HT1080 (cell line): Measurements from ENCODE around the gene MACIR. TPM values are rescaled to one million over a fixed set of nuclear protein-coding genes. Genes with fewer than 3 reads are reported as not detected.

ENCODE experiments used
- DNase-seq: peaks from one replicate; pipeline ENCODE4 v3.0.0-alpha.2; 2015; ENCODE audit warnings: low read depth
- total RNA-seq: library from RNA; depleted of rRNA; stranded (reverse); fragments of >200 nt; shearing (Covaris generic); gene quantifications from 2 replicates; pipeline ENCODE4 v1.2.3, GENCODE V29; 2014

Gene MACIR
- total RNA-seq, 1 experiment from 2014 or later, result 26.7 TPM

DNA sequence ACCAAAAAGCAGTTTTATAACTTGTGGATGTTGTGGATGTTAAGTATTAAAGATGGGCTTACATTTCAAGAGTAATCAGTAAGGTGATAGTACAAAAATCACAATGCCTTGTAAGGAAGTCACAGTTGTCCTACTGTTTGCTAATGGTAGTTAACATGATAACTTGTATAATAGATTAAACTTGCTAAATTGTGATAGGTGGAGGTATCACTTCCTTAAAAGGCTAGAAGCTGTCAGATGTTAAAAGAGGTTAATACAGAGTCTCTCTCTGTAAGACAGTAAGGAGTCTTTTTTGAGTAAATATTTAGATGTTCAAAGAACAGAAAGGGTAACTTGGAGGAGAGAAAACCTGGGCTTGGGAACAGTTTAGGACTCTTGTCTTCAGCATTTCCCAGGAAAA, 14.2 kb upstream of the MACIR start:
- no peak for DNase-seq

DNA sequence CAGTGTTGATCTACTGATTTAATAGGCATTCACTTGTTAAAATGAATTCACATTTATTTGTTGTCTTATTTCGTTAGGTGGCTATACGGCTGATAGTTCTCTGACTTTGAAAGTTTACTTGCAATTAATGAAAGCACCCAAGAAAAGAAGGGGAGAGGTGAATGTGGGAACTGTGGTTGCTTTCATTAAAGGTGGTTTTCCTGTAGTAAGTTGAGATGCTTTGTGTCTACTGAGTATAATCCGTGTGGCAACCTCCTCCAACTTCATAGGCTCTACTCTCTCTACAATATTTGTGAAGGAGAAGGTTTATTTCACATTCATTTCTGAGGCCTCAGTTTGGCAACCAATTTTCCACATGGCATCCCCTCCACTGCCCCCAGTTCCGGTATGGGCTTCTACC, 12.8 kb upstream of the MACIR start:
- no peak for DNase-seq

DNA sequence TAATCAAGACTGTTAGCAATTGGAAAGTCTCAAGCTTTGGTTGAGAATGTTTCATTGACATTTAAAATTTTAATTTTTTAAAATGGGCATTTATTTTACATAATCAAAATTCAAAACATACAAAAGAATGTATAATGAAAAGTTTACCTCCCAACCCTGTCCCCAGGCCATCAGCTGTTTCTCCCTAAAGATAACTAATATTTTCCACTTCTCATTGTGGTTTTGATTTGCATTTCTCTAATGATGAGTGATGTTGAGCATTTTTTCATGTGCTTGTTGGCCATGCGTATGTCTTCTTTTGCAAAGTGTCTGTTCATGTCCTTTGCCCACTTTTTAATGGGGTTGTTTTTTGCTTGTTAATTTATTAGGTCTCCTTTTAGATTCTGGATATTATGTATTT, 11.4 kb upstream of the MACIR start:
- no peak for DNase-seq

DNA sequence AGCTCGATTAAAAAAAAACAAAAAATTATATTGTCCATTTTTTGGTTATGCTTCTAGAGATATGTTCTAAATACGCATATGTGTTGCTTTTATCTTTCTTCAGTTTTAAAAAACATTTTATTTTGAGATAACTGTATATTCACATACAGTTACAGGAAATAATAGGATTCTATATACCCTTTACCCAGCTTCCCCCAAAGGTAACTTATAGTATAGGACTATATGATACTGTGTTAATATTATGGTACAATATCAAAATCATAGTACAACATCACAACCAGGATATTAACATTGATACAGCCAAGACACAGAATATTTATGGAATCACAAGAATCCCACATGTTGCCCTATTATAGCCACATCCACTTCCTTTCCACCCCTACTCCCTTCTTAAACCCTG, 9.5 kb upstream of the MACIR start:
- no peak for DNase-seq

DNA sequence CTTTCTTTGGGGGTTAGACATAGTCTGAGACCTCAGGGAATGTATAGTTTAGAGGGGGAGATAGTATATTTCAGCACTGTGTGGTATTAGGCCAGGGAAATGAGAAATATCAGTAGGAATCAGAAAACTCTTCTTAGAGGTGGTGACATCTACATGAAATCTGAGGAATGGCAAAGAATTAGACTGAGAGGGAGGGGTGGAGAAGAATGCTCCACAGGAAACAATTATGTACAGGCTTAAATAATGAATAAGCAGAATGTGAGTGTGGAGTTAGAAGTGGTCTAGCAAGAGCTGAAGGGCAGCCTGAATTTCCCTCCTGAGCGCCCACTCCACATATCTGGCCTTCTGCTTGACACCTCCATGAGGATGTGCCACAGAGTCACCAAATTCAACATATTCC, 3.6 kb upstream of the MACIR start:
- DNase-seq, result no peak

DNA sequence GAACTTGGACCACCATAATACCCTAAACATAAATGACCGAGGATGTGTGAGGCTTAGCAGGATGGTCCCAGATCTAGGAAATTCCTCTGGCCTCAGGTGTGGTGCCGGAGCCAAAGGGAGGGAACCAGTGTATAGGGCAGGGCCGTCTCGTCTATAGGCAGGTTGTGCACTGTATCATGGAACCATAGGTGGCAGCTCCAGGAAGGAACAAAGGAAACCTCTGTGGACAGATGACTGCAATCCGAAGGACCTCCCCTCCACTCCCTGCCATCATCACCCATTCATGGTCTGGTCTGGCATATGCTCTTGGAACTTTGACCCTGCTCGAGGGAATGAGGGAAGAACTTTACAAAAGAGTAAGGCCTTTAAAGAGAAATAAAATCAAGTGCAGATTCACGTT, 2.9 kb upstream of the MACIR start:
- no peak for DNase-seq

DNA sequence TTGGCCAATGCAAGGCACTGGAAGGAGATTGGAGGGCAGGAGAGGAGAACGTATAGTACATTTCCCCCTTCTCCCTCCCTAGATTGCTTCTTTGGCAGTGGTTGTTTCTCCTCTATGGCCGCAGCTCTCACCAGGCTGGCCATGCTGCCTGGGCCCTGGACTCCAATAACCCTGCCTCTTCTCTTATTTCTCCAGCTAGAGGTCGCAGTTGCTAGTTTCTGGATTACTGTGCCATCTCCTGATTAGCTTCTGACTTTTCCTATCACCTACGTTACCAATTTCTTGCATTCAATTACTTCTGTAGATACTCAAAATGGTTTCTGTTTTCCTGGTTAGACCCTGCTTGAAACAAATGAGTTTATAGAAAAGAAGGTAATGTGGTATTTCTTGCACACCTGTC, 2.4 kb upstream of the MACIR start:
- DNase-seq, result no peak

DNA sequence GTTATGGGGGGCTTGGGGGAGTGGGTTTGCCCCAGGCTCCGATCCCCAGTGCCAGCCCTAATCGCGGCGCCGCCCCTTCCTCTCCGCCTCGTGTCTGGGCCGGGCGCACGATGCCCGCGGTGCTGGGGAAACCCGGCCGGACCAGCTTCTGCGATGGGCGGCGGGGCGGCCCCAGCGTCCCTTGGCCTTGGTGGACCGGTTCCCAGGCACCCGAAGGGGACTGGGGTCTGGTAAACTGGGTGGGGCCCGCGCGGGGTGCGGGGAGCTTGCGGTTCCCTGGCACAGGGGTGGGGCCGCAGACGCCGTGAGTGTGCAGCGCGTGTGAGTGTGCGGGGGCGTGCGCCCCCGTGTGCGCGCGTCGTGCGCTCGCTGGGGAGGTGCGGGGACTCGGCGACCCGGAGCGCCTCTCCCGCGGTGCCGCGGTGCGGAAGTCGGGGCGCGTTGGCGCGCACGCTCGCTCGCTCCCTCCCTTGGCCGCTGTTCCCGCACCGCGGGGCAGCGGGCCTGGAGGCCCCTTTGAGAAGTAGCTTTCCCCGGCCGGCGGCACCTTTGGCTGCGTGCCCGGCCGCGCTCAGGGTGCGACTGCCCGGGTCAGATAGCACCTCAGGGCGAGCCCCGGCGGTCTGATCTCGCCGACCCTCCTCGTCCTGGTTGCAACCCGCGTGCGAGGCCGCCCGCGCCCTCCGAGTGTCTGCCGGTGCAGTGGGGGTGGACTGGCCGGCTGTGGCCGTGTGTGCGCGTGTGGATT, 568 bp downstream of the MACIR start:
- DNase-seq, result peak; percentile 56

DNA sequence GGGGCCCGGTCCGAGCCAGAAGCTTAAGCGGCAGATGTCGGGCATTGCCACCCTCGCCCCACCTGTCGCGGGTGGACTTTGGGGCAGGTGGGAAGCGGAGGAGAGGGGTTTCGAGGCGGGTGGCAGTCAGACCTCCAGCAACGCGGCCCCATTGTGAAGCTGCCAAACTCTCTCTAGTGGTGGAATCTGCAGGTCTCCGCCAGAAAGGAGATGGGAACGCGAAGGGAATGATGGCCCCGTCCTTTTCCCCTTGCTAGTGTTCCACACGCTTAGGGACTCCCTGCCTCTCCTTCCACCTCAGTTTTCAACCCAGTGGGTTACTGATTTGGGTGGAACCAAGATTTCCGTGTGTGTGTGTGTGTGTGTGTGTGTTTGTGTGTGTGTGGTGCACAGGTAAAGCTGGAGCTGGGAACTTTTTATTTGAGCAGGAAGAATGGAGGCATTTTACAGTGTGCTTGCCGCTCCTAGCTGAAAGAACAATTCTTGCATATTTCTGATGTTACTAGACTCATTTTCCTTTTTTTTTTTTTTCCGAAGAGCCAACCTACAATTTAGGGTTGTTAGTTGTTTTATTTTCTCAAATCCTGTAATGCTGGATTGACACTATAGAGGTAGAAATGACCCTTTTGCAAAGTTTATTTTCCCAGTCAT, 1.3 kb downstream of the MACIR start:
- peak; percentile 44 for DNase-seq

DNA sequence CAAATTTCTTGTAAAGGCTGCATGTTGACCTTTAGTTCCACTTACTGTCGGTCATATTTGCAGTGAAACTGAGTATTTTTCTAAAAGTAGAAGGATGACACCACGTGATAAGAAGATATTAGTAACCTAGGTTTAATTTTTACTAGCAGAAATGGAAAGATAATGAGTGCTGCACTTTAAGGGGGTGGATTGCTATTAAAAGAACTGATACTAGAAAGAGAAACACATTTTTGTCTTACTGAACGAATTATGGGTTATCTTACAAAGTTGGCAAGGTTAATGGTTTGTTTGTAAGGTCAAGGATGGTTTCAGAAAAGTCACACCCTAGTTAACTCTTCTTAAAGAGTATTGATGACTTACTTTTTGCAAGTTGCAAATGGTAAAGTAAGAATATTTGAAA, 2.4 kb downstream of the MACIR start:
- no peak for DNase-seq

DNA sequence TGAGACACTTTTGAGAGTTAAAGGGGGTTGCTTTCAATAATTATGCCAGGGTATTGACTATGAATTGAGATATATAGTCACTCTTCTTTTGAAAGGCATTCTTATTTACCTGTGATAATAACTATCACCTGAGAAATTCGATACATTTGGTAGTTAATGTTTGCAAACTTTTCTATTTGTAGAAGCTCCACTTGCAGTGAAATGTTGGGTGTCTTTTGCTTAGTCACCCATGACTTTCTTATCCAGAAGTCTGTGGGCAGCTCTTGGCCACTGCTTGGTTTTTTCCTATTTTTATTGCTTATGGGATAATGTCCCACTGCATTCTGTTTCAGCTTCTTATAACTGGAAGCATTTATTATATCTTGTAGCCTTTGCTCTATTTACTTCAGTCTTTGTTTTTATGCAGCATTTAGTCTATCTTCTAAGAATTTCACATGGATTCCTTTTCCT, 3.9 kb downstream of the MACIR start:
- DNase-seq, result peak; percentile 37

DNA sequence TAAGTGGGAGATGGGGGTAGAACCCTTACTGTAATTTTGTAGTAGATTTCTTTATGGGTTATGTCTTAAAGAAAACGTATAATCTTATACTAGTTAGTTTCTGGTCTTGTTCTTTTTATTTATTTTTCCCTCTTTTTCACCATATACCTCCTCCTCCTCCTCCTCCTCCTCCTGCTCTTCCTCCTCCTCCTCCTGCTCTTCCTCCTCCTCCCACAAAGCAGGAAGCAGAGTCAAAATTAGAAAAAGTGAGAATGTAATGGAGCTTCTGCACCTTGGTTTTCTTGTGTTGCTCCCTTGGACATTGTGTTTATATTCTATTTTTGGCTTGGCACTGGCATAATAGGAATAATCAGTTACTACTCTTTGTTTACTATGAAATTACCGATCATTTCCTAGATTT, 4.5 kb downstream of the MACIR start:
- no peak for DNase-seq

DNA sequence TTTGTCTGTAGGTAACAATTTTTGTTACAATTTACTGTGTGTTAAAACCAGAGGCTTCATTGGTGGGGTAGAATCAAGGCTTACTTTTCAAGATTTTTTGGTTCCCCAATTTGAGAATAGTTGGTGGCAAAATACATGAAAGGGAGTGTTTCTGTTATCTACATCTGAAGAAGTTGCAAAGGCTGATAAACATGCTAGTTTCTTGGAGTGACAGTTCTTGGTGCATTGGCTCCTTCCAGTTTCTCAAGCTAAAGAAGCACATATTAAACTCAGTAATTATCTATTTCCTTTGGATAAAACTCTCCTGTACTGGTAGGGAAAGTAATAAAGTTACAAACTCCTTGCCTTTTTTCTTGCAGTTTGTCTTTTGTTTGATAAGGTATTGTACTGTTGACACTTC, 5.9 kb downstream of the MACIR start:
- DNase-seq, result no peak

DNA sequence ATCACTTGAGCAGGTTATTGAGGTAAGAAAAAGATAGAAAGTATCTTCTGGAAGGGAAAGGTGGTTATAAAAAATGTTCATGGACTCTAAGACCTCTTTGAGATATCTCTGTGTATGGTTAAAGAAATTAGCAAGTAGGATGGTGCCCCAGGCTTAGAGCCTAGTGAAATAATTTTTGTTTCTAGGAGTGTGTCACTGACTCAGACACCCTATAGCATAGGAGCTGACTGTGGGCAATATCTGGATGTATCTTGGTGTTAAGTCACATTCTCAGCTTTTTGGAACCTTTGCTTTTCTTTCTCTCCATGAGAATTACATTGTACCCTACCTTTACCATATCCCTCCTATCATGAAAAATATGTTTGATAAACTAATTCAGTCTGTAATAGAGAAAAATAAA, 12.0 kb downstream of the MACIR start:
- no peak for DNase-seq

DNA sequence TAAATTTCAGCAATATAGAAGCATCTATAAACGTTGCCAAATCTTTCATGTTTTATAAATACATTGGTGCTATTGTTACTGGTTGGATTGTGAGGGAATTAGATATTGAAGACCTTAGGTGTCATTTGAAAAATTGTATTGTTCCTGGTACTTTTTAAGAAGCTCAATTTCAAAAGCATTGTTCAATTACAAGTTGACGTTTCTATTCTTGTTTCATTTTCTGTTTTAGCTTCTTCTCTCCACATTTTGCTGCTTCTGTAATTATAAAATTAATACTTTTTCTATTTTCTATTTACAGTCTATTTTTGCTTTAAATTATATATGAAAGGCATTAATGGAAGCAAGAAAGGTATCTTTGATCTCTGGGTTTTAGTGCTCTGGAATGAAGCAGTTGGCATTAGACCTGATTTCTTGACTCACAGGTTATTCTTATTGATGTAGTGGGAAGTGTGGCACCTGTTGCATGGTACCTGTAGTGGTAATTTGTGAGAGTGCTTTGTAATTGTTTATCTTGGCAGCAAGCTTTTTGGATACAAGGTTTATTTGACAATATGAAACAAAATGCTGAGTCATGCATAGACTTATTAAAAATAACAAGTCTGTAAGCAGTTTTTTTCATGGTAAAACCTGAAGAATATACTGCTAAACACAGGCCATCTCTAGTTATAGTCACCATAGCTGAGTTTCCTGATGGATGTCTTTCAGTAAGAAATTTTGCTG, 13.2 kb downstream of the MACIR start:
- no peak for DNase-seq

DNA sequence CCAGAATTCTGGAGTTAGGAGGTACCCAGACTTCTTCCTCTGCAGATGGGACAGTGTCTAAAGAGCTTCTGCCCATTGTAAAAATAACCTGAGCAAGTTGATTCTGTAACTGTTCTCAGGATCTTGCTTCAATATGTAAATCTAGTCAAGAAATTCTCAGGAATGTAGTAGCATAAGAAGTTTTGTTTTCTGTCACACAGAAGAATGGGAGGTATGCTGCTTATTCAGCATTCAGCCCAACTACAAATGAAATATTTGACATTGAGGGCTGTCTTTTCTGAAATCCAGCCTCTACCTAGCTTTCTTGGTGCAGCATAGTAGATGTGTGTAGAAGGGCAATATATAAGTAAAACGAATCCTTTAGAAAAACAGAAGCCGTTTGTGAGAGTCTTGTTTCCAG, 13.8 kb downstream of the MACIR start:
- no peak for DNase-seq

DNA sequence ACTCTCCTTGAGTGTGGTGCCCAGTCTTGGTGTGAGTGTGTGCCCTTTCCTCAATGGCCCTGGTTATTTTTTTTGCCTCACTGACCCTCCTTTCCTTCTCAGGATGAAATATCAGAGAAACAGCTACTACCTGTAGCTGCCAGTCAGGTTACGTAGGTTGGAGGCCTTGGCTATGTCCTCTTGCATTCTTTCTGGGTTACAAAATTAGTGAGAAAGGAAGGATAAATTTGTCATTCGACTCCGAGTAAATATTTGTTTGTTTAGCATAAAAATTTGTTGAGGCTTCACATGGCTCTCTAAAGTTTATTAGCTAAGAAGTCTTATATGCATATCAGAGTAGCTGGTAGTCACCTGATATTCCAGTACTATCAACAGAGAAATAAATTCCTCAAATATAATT, 15.4 kb downstream of the MACIR start:
- DNase-seq, result no peak

DNA sequence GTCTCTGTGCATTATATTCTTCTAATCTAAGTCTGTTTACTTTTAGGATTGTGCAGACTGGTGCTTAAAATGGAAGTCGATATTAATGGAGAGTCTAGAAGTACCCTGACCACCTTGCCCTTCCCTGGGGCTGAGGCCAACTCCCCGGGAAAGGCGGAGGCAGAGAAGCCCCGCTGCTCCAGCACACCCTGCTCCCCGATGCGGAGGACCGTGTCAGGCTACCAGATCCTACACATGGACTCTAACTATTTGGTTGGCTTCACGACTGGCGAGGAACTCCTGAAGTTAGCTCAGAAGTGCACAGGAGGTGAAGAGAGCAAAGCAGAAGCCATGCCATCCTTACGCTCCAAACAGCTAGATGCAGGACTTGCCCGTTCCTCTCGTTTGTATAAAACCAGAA, 17.3 kb downstream of the MACIR start:
- DNase-seq, result no peak

DNA sequence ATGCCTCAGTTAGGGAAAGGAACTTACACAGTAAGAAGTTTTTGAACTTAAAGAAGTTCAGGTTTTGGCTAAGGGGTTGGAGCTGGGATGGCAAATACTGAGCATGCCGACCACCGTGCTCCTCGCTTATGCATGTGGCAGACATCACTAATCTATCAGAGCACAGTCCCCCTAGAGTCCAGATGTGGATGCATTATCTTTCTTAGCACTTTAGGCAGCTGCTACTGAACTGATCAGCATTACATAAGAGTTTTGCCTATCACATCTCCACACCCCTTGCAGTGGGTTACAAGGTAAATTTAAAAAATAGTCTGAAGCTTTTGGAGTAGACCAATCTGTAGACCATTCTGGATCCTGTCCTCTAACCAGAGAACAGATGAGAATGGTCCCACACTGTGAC, 22.4 kb downstream of the MACIR start:
- no peak for DNase-seq

DNA sequence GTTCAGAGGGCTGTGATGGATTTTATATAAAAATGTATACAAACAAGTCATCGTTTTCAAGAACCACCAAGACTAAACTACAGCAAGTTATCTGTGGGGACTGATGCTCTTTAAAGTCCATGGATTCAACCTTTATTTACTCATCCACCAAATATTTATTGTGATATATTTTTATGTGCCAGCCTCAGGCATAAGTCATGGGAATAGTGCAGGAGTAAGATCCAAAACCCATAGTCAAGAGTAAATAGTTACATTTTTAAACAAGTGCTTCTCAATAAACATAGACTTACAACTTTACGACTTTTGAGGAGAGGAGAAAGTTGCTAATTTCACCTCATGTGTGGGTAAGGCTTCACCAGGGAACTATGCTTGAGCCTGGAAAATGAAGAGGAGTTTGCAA, 24.6 kb downstream of the MACIR start:
- DNase-seq, result no peak

DNA sequence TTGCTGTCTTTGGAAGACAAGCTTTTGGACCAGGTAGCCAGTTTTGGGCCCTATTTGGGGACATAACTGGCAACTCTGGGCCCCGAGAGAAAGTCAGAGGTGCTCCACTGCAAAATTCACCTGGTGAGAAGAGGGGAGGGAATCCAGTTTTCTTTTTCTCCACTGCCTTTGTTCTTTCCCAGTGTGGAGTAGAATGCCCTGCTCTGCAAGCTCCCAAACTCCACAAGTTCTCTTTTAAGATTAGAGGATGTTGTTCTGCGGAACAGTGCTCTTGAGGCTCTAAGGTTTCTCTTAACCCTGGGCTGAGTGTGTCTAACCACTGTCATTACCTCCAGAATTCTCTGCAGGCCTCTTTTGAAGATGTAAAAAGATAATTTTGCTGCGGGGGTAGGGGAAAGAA, 25.3 kb downstream of the MACIR start:
- DNase-seq, result no peak

DNA sequence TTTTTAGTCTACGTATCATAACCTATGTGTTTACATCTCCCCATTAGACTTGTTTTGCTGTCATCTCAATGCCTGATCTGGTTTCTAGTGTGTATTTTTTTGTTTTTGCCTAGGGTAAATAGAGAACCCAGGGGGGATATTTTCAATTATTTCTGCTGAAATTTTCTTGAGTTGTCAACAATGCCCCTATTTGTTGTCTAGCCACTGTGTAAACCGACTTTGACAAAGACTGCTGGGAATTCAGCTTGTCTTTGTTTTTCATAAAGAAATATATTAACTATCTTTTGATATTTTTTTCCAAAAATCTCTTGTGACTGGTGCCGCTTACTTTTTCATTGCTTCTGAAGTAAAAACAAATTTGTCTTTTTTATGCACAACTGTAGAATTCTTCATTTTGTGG, 28.1 kb downstream of the MACIR start:
- DNase-seq, result no peak

DNA sequence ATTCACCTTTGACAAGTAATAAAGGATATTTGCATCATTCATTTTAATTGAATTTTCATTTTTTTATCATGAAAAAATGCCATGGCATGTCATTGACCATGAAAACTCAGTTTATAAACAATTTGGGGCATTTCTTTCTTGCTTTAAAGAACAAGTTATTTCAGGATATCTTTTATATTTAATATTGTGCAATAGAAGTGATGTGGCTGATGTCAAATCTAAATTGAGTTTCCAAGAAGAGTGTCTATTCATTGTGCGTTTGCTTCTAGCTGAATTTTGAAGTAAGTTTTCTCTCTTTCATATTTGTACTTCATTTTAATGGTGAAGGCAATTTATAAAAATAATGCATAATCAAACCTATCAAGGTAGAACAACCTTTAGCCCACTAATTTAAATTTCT, 30.5 kb downstream of the MACIR start:
- no peak for DNase-seq
